A549 treated with RU486 at 1 μM for 4 hours (cell line): ENCODE measurements around the gene CFTR. TPM values are rescaled to one million over a fixed set of nuclear protein-coding genes. Genes with fewer than 3 reads are reported as not detected.

Source experiments
- total RNA-seq: library from RNA; stranded (reverse); fragments of 200-300 nt; extraction: Qiagen RNA extraction; gene quantifications from 5 replicates; pipeline ENCODE4 v1.2.3, GENCODE V29; 2022; ENCODE audit warnings: low read depth

The CFTR gene
- 0.06 to 0.24 TPM in 2 of 5 replicates, not detected in the others for total RNA-seq

GRCh38 chr7:117479225-117480054 is at the start of gene CFTR:
Gene CFTR, plus strand, starts transcription at chr7:117480025. Its CDS starts 70 bp downstream, at chr7:117480095.

Other genes with a start within 250 kb of the CFTR start
- gene WNT2, start 157.0 kb upstream of the CFTR start, total RNA-seq = 0.06 to 0.16 TPM in 2 of 5 replicates, not detected in the others
- not detected in 5 replicates for gene ASZ1, start 52.5 kb upstream of the CFTR start, total RNA-seq